Ovary (tissue), 3 donors: Measurements from ENCODE around the gene CSNK1A1.

Source experiments
- CTCF ChIP-seq, 3 donors: fragments of 450-650 bp in 2 of 3; fragments of 200-600 bp in 1 of 3; IDR thresholded peaks; one replicate each; pipeline versions ENCODE4 v1.5.1 to v1.8.0; 2016 to 2022; ENCODE audit warnings: antibody characterized with exemption in 3 of 3, mild to moderate bottlenecking in 1 of 3
- POLR2A ChIP-seq: fragments of 450-650 bp; IDR thresholded peaks from one replicate; pipeline ENCODE4 v1.6.1; 2017; ENCODE audit warnings: antibody characterized with exemption, mild to moderate bottlenecking, moderate library complexity
- donor health status: DM: no; HTN: no; CAD: no.

GRCh38 chr5:149445343-149445738 lies 105.9 kb downstream of the CSNK1A1 start:
- TF ChIP-seq CTCF (IDR thresholded peaks at IDR 0.05) (no peak), POLR2A (no peak)
